ENCODE measurements around the gene GRIK4. TPM values are rescaled to one million over a fixed set of nuclear protein-coding genes. Genes with fewer than 3 reads are reported as not detected.
A peak's percentile ranks its signal among the peaks of the same experiment; 100 is the strongest.

The GRIK4 gene
- total RNA-seq, 2 experiments from 2014 or later: not detected

GRCh38 chr11:120974965-120975364 lies 463.4 kb downstream of the GRIK4 start:
- peaks cover 13% of the 10 kb centered on the region for H3K27me3 Mint-ChIP-seq
- H3K27ac Mint-ChIP-seq: no peak overlapping the region
- no peaks in the 10 kb centered on the region for H3K9me3 Mint-ChIP-seq
- no peak for DNase-seq
- H3K36me3 Mint-ChIP-seq: no peaks in the 10 kb centered on the region
- CTCF ChIA-PET: interaction anchor here (0.7 kb wide), 1 partner anchor 45 kb away, joined by 4 read pairs; no protein-coding TSS in a partner anchor
- H3K4me1 Mint-ChIP-seq (ENCODE audit: low read depth): no peaks in the 10 kb centered on the region
- no peak overlapping the region for H3K4me3 Mint-ChIP-seq
- intact Hi-C loops (cut with micrococcal nuclease): no loop called here
- POLR2A ChIA-PET: no interaction called here

GRCh38 chr11:120977266-120978137 lies 466.0 kb downstream of the GRIK4 start:
- intact Hi-C loops (cut with micrococcal nuclease): no loop called here
- no peaks in the 10 kb centered on the region for H3K9me3 Mint-ChIP-seq
- no peaks in the 10 kb centered on the region for H3K36me3 Mint-ChIP-seq
- POLR2A ChIA-PET: no interaction called here
- peaks cover 10% of the 10 kb centered on the region for H3K27me3 Mint-ChIP-seq
- no peaks in the 10 kb centered on the region for H3K4me1 Mint-ChIP-seq (ENCODE audit: low read depth)
- CTCF ChIA-PET: no interaction called here
- no peak for DNase-seq
- H3K27ac Mint-ChIP-seq: no peak overlapping the region
- H3K4me3 Mint-ChIP-seq: no peak overlapping the region

- Mint-ChIP-seq H3K9me3 (no peaks in the 10 kb centered on the region), H3K27ac (no peak overlapping the region), H3K4me3 (no peak overlapping the region), H3K4me1 (ENCODE audit: low read depth) (no peaks in the 10 kb centered on the region), H3K27me3 (peaks cover 13% of the 10 kb centered on the region), H3K36me3 (no peaks in the 10 kb centered on the region)
- ChIA-PET CTCF (no interaction called here), POLR2A (no interaction called here)
- intact Hi-C loops (cut with micrococcal nuclease): no loop called here
- no peak for DNase-seq
These were observed 467.2 kb downstream of the GRIK4 start for GRCh38 chr11:120978701-120979100.

DNA sequence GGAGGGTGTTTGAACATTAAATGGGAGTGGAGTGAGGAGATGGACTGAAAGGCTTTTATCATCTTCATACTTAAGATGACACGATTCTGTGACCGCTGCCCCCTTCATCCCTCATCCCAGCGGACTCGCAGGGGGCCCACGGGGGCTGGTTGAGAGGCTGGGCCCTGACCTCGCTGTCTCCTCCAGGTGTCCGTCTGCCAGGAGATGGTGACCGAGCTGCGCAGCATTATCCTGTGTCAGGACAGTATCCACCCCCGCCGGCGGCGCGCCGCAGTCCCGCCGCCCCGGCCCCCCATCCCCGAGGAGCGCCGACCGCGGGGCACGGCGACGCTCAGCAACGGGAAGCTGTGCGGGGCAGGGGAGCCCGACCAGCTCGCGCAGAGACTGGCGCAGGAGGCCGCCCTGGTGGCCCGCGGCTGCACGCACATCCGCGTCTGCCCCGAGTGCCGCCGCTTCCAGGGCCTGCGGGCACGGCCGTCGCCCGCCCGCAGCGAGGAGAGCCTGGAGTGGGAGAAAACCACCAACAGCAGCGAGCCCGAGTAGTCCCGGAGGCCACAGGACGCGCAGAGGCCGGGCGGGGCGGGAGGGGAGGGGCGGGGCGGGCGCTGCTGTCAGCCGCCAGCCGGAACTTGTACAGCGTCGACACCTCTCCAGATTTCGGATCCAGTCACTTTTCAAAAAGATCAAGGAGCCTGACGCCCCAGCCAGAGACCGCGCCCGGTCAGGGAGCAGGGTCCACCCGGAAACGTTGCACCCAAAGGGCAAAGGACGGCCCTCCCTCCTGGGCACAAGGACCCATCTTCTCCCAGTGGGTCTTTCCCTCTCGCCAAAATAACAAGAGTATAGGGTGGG lies 474.4 kb downstream of the GRIK4 start:
- Mint-ChIP-seq H3K27me3 (peaks cover 9% of the 10 kb centered on the region), H3K4me1 (ENCODE audit: low read depth) (peaks cover 7% of the 10 kb centered on the region), H3K36me3 (no peaks in the 10 kb centered on the region), H3K4me3 (peak overlapping the region; percentile 47), H3K9me3 (no peaks in the 10 kb centered on the region), H3K27ac (no peak overlapping the region)
- ChIA-PET POLR2A (no interaction called here), CTCF (interaction anchor here (0.6 to 1.4 kb wide), 2 partner anchors 41 to 54 kb away, joined by 3 to 5 read pairs; no protein-coding TSS in a partner anchor)
- intact Hi-C loops (cut with micrococcal nuclease): no loop called here
- DNase-seq: peak; percentile 65

DNA sequence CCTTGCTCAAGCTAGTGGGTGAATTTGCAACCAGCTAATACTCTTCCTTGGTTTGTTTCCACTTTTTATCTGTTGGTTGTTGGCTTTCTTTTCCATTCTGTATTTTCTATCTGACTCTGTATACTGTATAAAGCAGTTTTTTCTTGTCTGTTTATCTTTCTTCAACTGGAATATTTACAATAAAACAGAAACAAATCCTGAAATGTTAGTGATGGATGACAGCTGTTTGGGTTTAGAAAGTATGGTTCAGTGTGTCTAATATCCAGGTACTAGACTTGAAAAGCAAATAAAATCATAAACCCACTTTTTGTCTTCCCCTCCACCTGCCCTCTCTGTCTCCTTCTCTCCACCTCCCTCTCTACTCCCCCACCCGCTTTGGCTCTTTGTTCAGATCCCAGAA lies 477.1 kb downstream of the GRIK4 start:
- Mint-ChIP-seq H3K27me3 (peaks cover 4% of the 10 kb centered on the region), H3K4me3 (no peak overlapping the region), H3K36me3 (no peaks in the 10 kb centered on the region), H3K27ac (no peak overlapping the region), H3K9me3 (no peaks in the 10 kb centered on the region), H3K4me1 (ENCODE audit: low read depth) (peaks cover 7% of the 10 kb centered on the region)
- intact Hi-C loops (cut with micrococcal nuclease): no loop called here
- ChIA-PET POLR2A (no interaction called here), CTCF (no interaction called here)
- DNase-seq: no peak

- H3K27me3 Mint-ChIP-seq: peaks cover 2% of the 10 kb centered on the region
- H3K4me1 Mint-ChIP-seq (ENCODE audit: low read depth): no peaks in the 10 kb centered on the region
- ChIA-PET CTCF (no interaction called here), POLR2A (no interaction called here)
- DNase-seq: no peak
- no peak overlapping the region for H3K27ac Mint-ChIP-seq
- H3K4me3 Mint-ChIP-seq: no peak overlapping the region
- H3K36me3 Mint-ChIP-seq: no peaks in the 10 kb centered on the region
- intact Hi-C loops (cut with micrococcal nuclease): no loop called here
- H3K9me3 Mint-ChIP-seq: no peaks in the 10 kb centered on the region
These were observed 480.5 kb downstream of the GRIK4 start for GRCh38 chr11:120991830-120992686.

- no peak for DNase-seq
- no peak overlapping the region for H3K4me3 Mint-ChIP-seq
- no peaks in the 10 kb centered on the region for H3K9me3 Mint-ChIP-seq
- H3K27me3 Mint-ChIP-seq: peaks cover 2% of the 10 kb centered on the region
- no peak overlapping the region for H3K27ac Mint-ChIP-seq
- POLR2A ChIA-PET: no interaction called here
- H3K36me3 Mint-ChIP-seq: no peaks in the 10 kb centered on the region
- intact Hi-C loops (cut with micrococcal nuclease): no loop called here
- CTCF ChIA-PET: no interaction called here
- H3K4me1 Mint-ChIP-seq (ENCODE audit: low read depth): no peaks in the 10 kb centered on the region
These were observed 482.7 kb downstream of the GRIK4 start for GRCh38 chr11:120994091-120994859.

- H3K27ac Mint-ChIP-seq: no peak overlapping the region
- CTCF ChIA-PET: no interaction called here
- intact Hi-C loops (cut with micrococcal nuclease): no loop called here
- no peaks in the 10 kb centered on the region for H3K36me3 Mint-ChIP-seq
- no peaks in the 10 kb centered on the region for H3K4me1 Mint-ChIP-seq (ENCODE audit: low read depth)
- no peak overlapping the region for H3K4me3 Mint-ChIP-seq
- H3K27me3 Mint-ChIP-seq: peaks cover 4% of the 10 kb centered on the region
- DNase-seq: no peak
- no peaks in the 10 kb centered on the region for H3K9me3 Mint-ChIP-seq
- POLR2A ChIA-PET: no interaction called here
These were observed 483.6 kb downstream of the GRIK4 start for GRCh38 chr11:120995184-120995583.

- intact Hi-C loops (cut with micrococcal nuclease): no loop called here
- no peaks in the 10 kb centered on the region for H3K4me1 Mint-ChIP-seq (ENCODE audit: low read depth)
- no peaks in the 10 kb centered on the region for H3K36me3 Mint-ChIP-seq
- H3K27me3 Mint-ChIP-seq: peaks cover 4% of the 10 kb centered on the region
- no peak for DNase-seq
- ChIA-PET CTCF (no interaction called here), POLR2A (no interaction called here)
- H3K27ac Mint-ChIP-seq: no peak overlapping the region
- no peaks in the 10 kb centered on the region for H3K9me3 Mint-ChIP-seq
- no peak overlapping the region for H3K4me3 Mint-ChIP-seq
These were observed 485.4 kb downstream of the GRIK4 start for GRCh38 chr11:120996973-120997372.

- H3K27ac Mint-ChIP-seq: no peak overlapping the region
- ChIA-PET CTCF (no interaction called here), POLR2A (no interaction called here)
- no peaks in the 10 kb centered on the region for H3K36me3 Mint-ChIP-seq
- H3K4me1 Mint-ChIP-seq (ENCODE audit: low read depth): no peaks in the 10 kb centered on the region
- H3K9me3 Mint-ChIP-seq: no peaks in the 10 kb centered on the region
- no peak for DNase-seq
- H3K27me3 Mint-ChIP-seq: peaks cover 6% of the 10 kb centered on the region
- no peak overlapping the region for H3K4me3 Mint-ChIP-seq
- intact Hi-C loops (cut with micrococcal nuclease): no loop called here
These were observed 487.0 kb downstream of the GRIK4 start for GRCh38 chr11:120998581-120998980.

- H3K27ac Mint-ChIP-seq: no peak overlapping the region
- no peak for DNase-seq
- CTCF ChIA-PET: no interaction called here
- H3K4me1 Mint-ChIP-seq (ENCODE audit: low read depth): no peaks in the 10 kb centered on the region
- peaks cover 23% of the 10 kb centered on the region for H3K27me3 Mint-ChIP-seq
- no peaks in the 10 kb centered on the region for H3K36me3 Mint-ChIP-seq
- intact Hi-C loops (cut with micrococcal nuclease): no loop called here
- H3K4me3 Mint-ChIP-seq: no peak overlapping the region
- POLR2A ChIA-PET: no interaction called here
- H3K9me3 Mint-ChIP-seq: peaks cover 5% of the 10 kb centered on the region
These were observed 492.8 kb downstream of the GRIK4 start for GRCh38 chr11:121004206-121004840.

All from activated CD4-positive, alpha-beta memory T cell treated with anti-CD3 and anti-CD28 coated beads for 36 hours (primary cell).